Neural cell (in vitro differentiated cells): ENCODE results near the gene NAGK. TPM values are rescaled to one million over a fixed set of nuclear protein-coding genes. Genes with fewer than 3 reads are reported as not detected.

ENCODE experiments used
- H2AFZ ChIP-seq: fragments of 200-600, 300-800 bp; sonication (generic), shearing (Covaris generic); 2 replicates; pipeline ENCODE4 v1.6.0; 2014; ENCODE audit warnings: low read depth, mild to moderate bottlenecking, antibody characterized with exemption, low read length, moderate library complexity
- H3F3A ChIP-seq: fragments of 200-600 bp; shearing (Covaris generic); 2 replicates; pipeline ENCODE4 v1.6.1; 2016; ENCODE audit warnings: mild to moderate bottlenecking, moderate library complexity, mixed read lengths, antibody characterized with exemption, low read length; ENCODE audit not compliant: insufficient read depth, poor library complexity, severe bottlenecking
- H3K27ac ChIP-seq: fragments of 200-600, 300-800 bp; sonication (generic), shearing (Covaris generic); 2 replicates; pipeline ENCODE4 v1.5.1; 2014; ENCODE audit warnings: mild to moderate bottlenecking, low read length, moderate library complexity
- H3K27me3 ChIP-seq: fragments of 300-800, 200-600 bp; sonication (generic), shearing (Covaris generic); 2 replicates; pipeline ENCODE4 v1.6.0; 2014; ENCODE audit warnings: mild to moderate bottlenecking, low read depth, low read length, moderate library complexity; ENCODE audit not compliant: insufficient read depth
- H3K36me3 ChIP-seq: fragments of 300-800, 200-600 bp; sonication (generic), shearing (Covaris generic); 2 replicates; pipeline ENCODE4 v1.5.1; 2014; ENCODE audit warnings: mild to moderate bottlenecking, antibody characterized with exemption, low read length, moderate library complexity; ENCODE audit not compliant: insufficient read depth
- H3K4me2 ChIP-seq: fragments of 300-800, 200-600 bp; sonication (generic), shearing (Covaris generic); 2 replicates; pipeline ENCODE4 v1.6.0; 2014; ENCODE audit warnings: mild to moderate bottlenecking, low read length
- H3K4me3 ChIP-seq: fragments of 300-800, 200-600 bp; sonication (generic), shearing (Covaris generic); 2 replicates; pipeline ENCODE4 v1.5.1; 2014; ENCODE audit warnings: mild to moderate bottlenecking, low read length, moderate library complexity
- H3K79me2 ChIP-seq: fragments of 200-600 bp; shearing (Covaris generic); replicated peaks from 2 replicates; pipeline ENCODE4 v1.6.0; 2014; ENCODE audit warnings: mild to moderate bottlenecking, low read length, moderate library complexity; ENCODE audit not compliant: insufficient read depth
- H3K9ac ChIP-seq: fragments of 300-800, 200-600 bp; sonication (generic), shearing (Covaris generic); 2 replicates; pipeline ENCODE4 v1.6.1; 2016; ENCODE audit warnings: mild to moderate bottlenecking, low read length, mixed read lengths
- H3K9me2 ChIP-seq: fragments of 200-600 bp; shearing (Covaris generic); 2 replicates; pipeline ENCODE4 v1.6.1; 2016; ENCODE audit warnings: mild to moderate bottlenecking, low read length, mixed read lengths; ENCODE audit not compliant: insufficient read depth
- H3K9me3 ChIP-seq: fragments of 200-600, 300-800 bp; sonication (generic), shearing (Covaris generic); 2 replicates; pipeline ENCODE4 v1.6.1; 2016; ENCODE audit warnings: mild to moderate bottlenecking, mixed run types, low read length, moderate library complexity, mixed read lengths
- H4K20me1 ChIP-seq: fragments of 200-600 bp; shearing (Covaris generic); 2 replicates; pipeline ENCODE4 v1.6.1; 2016; ENCODE audit warnings: mild to moderate bottlenecking, mixed run types; ENCODE audit not compliant: insufficient read depth
- EP300 ChIP-seq: fragments of 450-650 bp; conservative IDR thresholded peaks from 2 replicates; pipeline ENCODE4 v1.6.1; 2014; ENCODE audit warnings: antibody characterized with exemption, mild to moderate bottlenecking, moderate library complexity; ENCODE audit not compliant: poor library complexity, severe bottlenecking
- EZH2 ChIP-seq: fragments of 200-600, 300-800 bp; shearing (Covaris generic), sonication (generic); IDR thresholded peaks from 2 replicates; pipeline ENCODE4 v1.6.1; 2014; ENCODE audit warnings: antibody characterized with exemption, low read length, borderline replicate concordance, mild to moderate bottlenecking; ENCODE audit not compliant: insufficient read depth, poor library complexity, severe bottlenecking
- MXI1 ChIP-seq: fragments of 450-650 bp; conservative IDR thresholded peaks from 2 replicates; pipeline ENCODE4 v1.6.1; 2014; ENCODE audit warnings: antibody characterized with exemption, mild to moderate bottlenecking; ENCODE audit not compliant: poor library complexity, severe bottlenecking
- POLR2AphosphoS5 ChIP-seq: IDR thresholded peaks from 2 replicates; pipeline ENCODE4 v1.6.1; 2012
- RAD21 ChIP-seq: fragments of 450-650 bp; conservative IDR thresholded peaks from 2 replicates; pipeline ENCODE4 v1.6.1; 2014; ENCODE audit warnings: antibody characterized with exemption, mild to moderate bottlenecking, moderate library complexity
- SMC3 ChIP-seq: fragments of 450-650 bp; conservative IDR thresholded peaks from 2 replicates; pipeline ENCODE4 v1.6.1; 2014; ENCODE audit warnings: antibody characterized with exemption, mild to moderate bottlenecking, moderate library complexity; ENCODE audit not compliant: poor library complexity
- TAF1 ChIP-seq: IDR thresholded peaks from 2 replicates; pipeline ENCODE4 v1.6.1; 2012; ENCODE audit warnings: low read depth
- polyA plus RNA-seq: library from polyadenylated mRNA; depleted of rRNA; stranded (reverse); fragments of >200 nt; gene quantifications from 2 replicates; pipeline ENCODE4 v1.2.3, GENCODE V29; 2014
- TF ChIP-seq, protein P1 (sequence below): fragments of 450-650 bp; IDR thresholded peaks from 2 replicates; pipeline ENCODE4 v1.5.1; 2014; ENCODE audit warnings: antibody characterized with exemption, mild to moderate bottlenecking, moderate library complexity; ENCODE audit not compliant: poor library complexity, severe bottlenecking
- TF ChIP-seq, protein P2 (sequence below): IDR thresholded peaks from 2 replicates; pipeline ENCODE4 v1.6.1; 2012; ENCODE audit warnings: borderline replicate concordance

Gene NAGK
- polyA plus RNA-seq, 1 donor from 2014 or later = 123 TPM

DNA sequence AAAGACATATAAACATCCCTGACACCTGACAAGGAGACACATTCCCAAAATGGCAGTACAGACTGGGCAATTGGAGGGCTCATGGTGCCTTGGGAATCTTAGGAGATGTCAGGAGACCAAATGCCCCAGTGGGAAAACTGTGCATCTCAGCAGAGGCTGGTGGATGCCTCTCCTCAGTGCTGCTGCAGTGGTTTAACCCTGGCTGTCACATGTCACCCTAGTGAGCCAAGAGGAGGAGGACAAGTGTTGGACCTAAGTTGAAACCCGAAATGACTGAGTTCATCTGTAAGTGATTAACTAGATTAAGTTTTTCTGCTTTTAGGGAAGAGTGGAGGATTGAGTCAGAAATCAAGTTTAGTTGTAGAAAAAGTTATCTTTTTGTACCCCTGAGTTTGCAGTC, 5.2 kb upstream of the NAGK start:
- Histone ChIP-seq H3K4me3 (no peak overlapping the region), H3K27ac (no peak overlapping the region), H3K9me3 (no peaks in the 10 kb centered on the region)

DNA sequence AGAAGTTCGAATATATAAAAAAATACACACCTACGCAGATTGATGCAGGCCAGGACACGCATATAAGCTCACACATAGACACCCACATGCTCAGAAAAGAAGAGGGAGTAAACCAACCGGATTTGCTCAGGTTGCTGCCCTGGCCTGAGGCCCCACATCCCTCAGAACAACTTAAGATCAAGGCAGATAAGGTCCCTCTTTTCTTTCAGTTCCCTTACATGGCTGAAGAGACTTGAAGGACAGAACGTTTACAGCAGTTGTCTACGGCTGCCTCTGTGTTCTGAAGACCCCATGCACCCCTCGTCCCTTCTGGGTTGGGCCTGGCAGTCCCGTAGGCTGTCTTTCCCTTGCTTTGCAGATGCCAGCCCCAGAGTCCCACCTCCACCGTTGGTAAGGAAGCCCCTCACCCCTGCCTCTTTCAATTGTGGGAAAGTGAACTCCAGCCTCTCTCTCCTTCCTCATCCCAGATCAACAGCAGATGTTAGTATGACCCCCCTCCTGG, 4.3 kb upstream of the NAGK start:
- H3K27me3 ChIP-seq = peaks cover 3% of the 10 kb centered on the region
- H3K9me2 ChIP-seq = no peaks in the 10 kb centered on the region
- no peak overlapping the region for H3K4me3 ChIP-seq
- no peaks in the 10 kb centered on the region for H3K9me3 ChIP-seq
- no peak overlapping the region for H3K4me2 ChIP-seq
- no peak for TF ChIP-seq EP300
- no peaks in the 10 kb centered on the region for H3K36me3 ChIP-seq
- H2AFZ ChIP-seq = no peak overlapping the region
- H3K9ac ChIP-seq = no peak overlapping the region
- no peaks in the 10 kb centered on the region for H3F3A ChIP-seq
- H3K79me2 ChIP-seq = peaks cover 7% of the 10 kb centered on the region
- no peak overlapping the region for H3K27ac ChIP-seq
- H4K20me1 ChIP-seq = no peaks in the 10 kb centered on the region

More for the DNA sequence above, 5.2 kb upstream of the NAGK start:
- Histone ChIP-seq H4K20me1 (no peaks in the 10 kb centered on the region), H3K4me2 (no peak overlapping the region), H3K9me2 (no peaks in the 10 kb centered on the region), H3K79me2 (no peaks in the 10 kb centered on the region), H2AFZ (no peak overlapping the region), H3K36me3 (no peaks in the 10 kb centered on the region), H3F3A (no peaks in the 10 kb centered on the region), H3K9ac (no peak overlapping the region), H3K27me3 (peaks cover 3% of the 10 kb centered on the region)
- TF ChIP-seq POLR2AphosphoS5 (no peak), RAD21 (no peak), SMC3 (no peak), EZH2 (no peak), TAF1 (no peak), EP300 (no peak), MXI1 (no peak)
- TF ChIP-seq, protein P1, sequence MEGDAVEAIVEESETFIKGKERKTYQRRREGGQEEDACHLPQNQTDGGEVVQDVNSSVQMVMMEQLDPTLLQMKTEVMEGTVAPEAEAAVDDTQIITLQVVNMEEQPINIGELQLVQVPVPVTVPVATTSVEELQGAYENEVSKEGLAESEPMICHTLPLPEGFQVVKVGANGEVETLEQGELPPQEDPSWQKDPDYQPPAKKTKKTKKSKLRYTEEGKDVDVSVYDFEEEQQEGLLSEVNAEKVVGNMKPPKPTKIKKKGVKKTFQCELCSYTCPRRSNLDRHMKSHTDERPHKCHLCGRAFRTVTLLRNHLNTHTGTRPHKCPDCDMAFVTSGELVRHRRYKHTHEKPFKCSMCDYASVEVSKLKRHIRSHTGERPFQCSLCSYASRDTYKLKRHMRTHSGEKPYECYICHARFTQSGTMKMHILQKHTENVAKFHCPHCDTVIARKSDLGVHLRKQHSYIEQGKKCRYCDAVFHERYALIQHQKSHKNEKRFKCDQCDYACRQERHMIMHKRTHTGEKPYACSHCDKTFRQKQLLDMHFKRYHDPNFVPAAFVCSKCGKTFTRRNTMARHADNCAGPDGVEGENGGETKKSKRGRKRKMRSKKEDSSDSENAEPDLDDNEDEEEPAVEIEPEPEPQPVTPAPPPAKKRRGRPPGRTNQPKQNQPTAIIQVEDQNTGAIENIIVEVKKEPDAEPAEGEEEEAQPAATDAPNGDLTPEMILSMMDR = no peak
- TF ChIP-seq, protein P2, sequence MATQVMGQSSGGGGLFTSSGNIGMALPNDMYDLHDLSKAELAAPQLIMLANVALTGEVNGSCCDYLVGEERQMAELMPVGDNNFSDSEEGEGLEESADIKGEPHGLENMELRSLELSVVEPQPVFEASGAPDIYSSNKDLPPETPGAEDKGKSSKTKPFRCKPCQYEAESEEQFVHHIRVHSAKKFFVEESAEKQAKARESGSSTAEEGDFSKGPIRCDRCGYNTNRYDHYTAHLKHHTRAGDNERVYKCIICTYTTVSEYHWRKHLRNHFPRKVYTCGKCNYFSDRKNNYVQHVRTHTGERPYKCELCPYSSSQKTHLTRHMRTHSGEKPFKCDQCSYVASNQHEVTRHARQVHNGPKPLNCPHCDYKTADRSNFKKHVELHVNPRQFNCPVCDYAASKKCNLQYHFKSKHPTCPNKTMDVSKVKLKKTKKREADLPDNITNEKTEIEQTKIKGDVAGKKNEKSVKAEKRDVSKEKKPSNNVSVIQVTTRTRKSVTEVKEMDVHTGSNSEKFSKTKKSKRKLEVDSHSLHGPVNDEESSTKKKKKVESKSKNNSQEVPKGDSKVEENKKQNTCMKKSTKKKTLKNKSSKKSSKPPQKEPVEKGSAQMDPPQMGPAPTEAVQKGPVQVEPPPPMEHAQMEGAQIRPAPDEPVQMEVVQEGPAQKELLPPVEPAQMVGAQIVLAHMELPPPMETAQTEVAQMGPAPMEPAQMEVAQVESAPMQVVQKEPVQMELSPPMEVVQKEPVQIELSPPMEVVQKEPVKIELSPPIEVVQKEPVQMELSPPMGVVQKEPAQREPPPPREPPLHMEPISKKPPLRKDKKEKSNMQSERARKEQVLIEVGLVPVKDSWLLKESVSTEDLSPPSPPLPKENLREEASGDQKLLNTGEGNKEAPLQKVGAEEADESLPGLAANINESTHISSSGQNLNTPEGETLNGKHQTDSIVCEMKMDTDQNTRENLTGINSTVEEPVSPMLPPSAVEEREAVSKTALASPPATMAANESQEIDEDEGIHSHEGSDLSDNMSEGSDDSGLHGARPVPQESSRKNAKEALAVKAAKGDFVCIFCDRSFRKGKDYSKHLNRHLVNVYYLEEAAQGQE = no peak
